ENCODE measurements around the gene SCAMP2. TPM values are rescaled to one million over a fixed set of nuclear protein-coding genes. Genes with fewer than 3 reads are reported as not detected.

SCAMP2 gene
- total RNA-seq, 2 donors from 2014 or later: 62.1 to 84.5 TPM

- H3K27ac ChIP-seq: no peak overlapping the region
Observed at GRCh38 chr15:74841891-74842373, 31.2 kb downstream of the SCAMP2 start.

GRCh38 chr15:74840851-74841775 is 32.1 kb downstream of the SCAMP2 start:
- ATAC-seq (ENCODE audit: insufficient number of reproducible peaks, low FRiP score, low read depth): no peak
- TF ChIP-seq CTCF (IDR thresholded peaks at IDR 0.05): no peak
- Histone ChIP-seq H3K4me1 (ENCODE audit: control insufficient read depth in 1 of 2, low read depth in 2 of 2) (peaks cover 11 to 19% of the 10 kb centered on the region in 2 donors), H3K9me3 (no peaks in the 10 kb centered on the region), H3K4me3 (no peak overlapping the region), H3K36me3 (peaks cover 3% of the 10 kb centered on the region), H3K27me3 (replicated peaks; ENCODE audit: insufficient read depth) (no peaks in the 10 kb centered on the region), H3K27ac (no peak overlapping the region)
- no peak for DNase-seq (ENCODE audit: low spot score)

More at GRCh38 chr15:74841891-74842373, 31.2 kb downstream of the SCAMP2 start:
- H3K4me3 ChIP-seq: peak overlapping the region; percentile 96
- DNase-seq (ENCODE audit: low spot score) (no peak), ATAC-seq (ENCODE audit: insufficient number of reproducible peaks, low FRiP score, low read depth) (no peak)
- no peak for TF ChIP-seq CTCF (IDR thresholded peaks at IDR 0.05)
- H3K36me3 ChIP-seq: peaks cover 3% of the 10 kb centered on the region
- H3K27me3 ChIP-seq (replicated peaks; ENCODE audit: insufficient read depth): no peaks in the 10 kb centered on the region
- no peaks in the 10 kb centered on the region for H3K9me3 ChIP-seq
- H3K4me1 ChIP-seq (ENCODE audit: control insufficient read depth in 1 of 2, low read depth in 2 of 2): peaks cover 11 to 19% of the 10 kb centered on the region in 2 donors

- no peak for TF ChIP-seq CTCF (IDR thresholded peaks at IDR 0.05)
- no peaks in the 10 kb centered on the region for H3K27me3 ChIP-seq (replicated peaks; ENCODE audit: insufficient read depth)
- no peaks in the 10 kb centered on the region for H3K9me3 ChIP-seq
- H3K27ac ChIP-seq: no peak overlapping the region
- DNase-seq (ENCODE audit: low spot score): no peak
- peaks cover 11 to 19% of the 10 kb centered on the region in 2 donors for H3K4me1 ChIP-seq (ENCODE audit: control insufficient read depth in 1 of 2, low read depth in 2 of 2)
- no peak overlapping the region for H3K4me3 ChIP-seq
- no peaks in the 10 kb centered on the region for H3K36me3 ChIP-seq
- no peak for ATAC-seq (ENCODE audit: insufficient number of reproducible peaks, low FRiP score, low read depth)
Observed at GRCh38 chr15:74839526-74840395, 33.4 kb downstream of the SCAMP2 start.

DNA sequence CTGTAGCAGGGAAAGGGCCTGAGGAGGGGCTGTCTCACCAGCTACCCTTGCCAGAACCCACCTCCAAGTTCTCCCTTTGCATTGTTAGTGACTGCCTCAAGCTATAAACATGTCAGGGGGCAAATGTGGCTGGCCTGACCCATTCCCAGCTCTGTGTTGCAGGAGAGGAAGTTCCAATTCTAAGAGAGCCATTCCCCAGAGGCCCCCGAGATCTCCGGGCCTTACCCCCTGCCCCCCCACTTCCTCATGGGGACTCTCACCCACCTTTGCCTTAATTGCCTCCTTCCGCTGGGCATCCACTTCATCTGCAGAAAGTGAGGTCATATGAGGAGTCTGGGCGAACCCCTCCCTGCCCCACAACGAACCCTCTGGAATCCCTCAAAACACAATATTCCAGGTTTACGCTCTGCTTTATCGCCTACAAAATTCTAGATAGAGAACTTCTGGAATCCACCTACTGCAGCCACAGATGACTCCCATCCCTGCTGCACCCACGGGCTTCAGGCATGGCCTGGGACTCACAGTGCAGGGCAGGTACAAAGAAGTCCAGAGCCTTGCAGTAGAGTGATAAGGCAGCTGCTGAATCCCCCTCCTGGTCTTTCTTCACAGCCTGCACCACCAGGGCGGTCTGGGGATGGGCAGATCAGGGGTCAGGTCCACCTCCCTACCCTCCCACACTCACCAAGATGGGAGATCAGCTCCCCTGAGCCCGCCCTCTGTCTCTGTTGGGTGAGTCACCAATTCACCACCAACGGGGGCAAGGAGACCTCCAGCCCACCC is 34.2 kb downstream of the SCAMP2 start:
- no peak for DNase-seq (ENCODE audit: low spot score)
- H3K9me3 ChIP-seq: no peaks in the 10 kb centered on the region
- TF ChIP-seq CTCF (IDR thresholded peaks at IDR 0.05): no peak
- H3K4me3 ChIP-seq: no peak overlapping the region
- H3K4me1 ChIP-seq (ENCODE audit: control insufficient read depth in 1 of 2, low read depth in 2 of 2): peaks cover 11 to 19% of the 10 kb centered on the region in 2 donors
- ATAC-seq (ENCODE audit: insufficient number of reproducible peaks, low FRiP score, low read depth): no peak
- H3K27ac ChIP-seq: no peak overlapping the region
- H3K36me3 ChIP-seq: no peaks in the 10 kb centered on the region
- no peaks in the 10 kb centered on the region for H3K27me3 ChIP-seq (replicated peaks; ENCODE audit: insufficient read depth)
